GM06990 (cell line): ENCODE results near the gene PSMA6.

Experiments used
- DNase-seq: peaks from one replicate; pipeline ENCODE4 v3.0.0-alpha.2; 2011; ENCODE audit not compliant: insufficient read length; ENCODE audit errors: extremely low read depth
- H3K27me3 ChIP-seq: replicated peaks from 2 replicates; pipeline ENCODE4 v1.6.0; 2011; ENCODE audit warnings: low read length; ENCODE audit not compliant: control insufficient read depth, insufficient read depth
- H3K36me3 ChIP-seq: 2 replicates; pipeline ENCODE4 v1.5.1; 2011; ENCODE audit warnings: low read length; ENCODE audit not compliant: control insufficient read depth, insufficient read depth
- H3K4me3 ChIP-seq: replicated peaks from 2 replicates; pipeline ENCODE4 v1.5.1; 2011; ENCODE audit warnings: low read depth, mild to moderate bottlenecking, control low read depth, low read length
- TF ChIP-seq, protein P1 (sequence below): IDR thresholded peaks from 2 replicates; pipeline ENCODE4 v1.5.1; 2011; ENCODE audit warnings: low read length, control low read depth, mild to moderate bottlenecking, inconsistent platforms; ENCODE audit not compliant: insufficient read depth, poor library complexity, severe bottlenecking

Gene PSMA6

GRCh38 chr14:35306114-35306513 lies 13.9 kb downstream of the PSMA6 start:
- peaks cover 2% of the 10 kb centered on the region for H3K36me3 ChIP-seq
- no peaks in the 10 kb centered on the region for H3K27me3 ChIP-seq
- no peak for DNase-seq
- H3K4me3 ChIP-seq = no peak overlapping the region
- TF ChIP-seq, protein P1, sequence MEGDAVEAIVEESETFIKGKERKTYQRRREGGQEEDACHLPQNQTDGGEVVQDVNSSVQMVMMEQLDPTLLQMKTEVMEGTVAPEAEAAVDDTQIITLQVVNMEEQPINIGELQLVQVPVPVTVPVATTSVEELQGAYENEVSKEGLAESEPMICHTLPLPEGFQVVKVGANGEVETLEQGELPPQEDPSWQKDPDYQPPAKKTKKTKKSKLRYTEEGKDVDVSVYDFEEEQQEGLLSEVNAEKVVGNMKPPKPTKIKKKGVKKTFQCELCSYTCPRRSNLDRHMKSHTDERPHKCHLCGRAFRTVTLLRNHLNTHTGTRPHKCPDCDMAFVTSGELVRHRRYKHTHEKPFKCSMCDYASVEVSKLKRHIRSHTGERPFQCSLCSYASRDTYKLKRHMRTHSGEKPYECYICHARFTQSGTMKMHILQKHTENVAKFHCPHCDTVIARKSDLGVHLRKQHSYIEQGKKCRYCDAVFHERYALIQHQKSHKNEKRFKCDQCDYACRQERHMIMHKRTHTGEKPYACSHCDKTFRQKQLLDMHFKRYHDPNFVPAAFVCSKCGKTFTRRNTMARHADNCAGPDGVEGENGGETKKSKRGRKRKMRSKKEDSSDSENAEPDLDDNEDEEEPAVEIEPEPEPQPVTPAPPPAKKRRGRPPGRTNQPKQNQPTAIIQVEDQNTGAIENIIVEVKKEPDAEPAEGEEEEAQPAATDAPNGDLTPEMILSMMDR = no peak

GRCh38 chr14:35317820-35318219 lies 25.6 kb downstream of the PSMA6 start:
- TF ChIP-seq, protein P1 = no peak
- no peaks in the 10 kb centered on the region for H3K27me3 ChIP-seq
- DNase-seq = no peak
- peaks cover 9% of the 10 kb centered on the region for H3K36me3 ChIP-seq
- H3K4me3 ChIP-seq = no peak overlapping the region

GRCh38 chr14:35319509-35319908 lies 27.3 kb downstream of the PSMA6 start:
- TF ChIP-seq, protein P1 = no peak
- Histone ChIP-seq H3K4me3 (no peak overlapping the region), H3K36me3 (peaks cover 6% of the 10 kb centered on the region), H3K27me3 (no peaks in the 10 kb centered on the region)
- DNase-seq = no peak

DNA sequence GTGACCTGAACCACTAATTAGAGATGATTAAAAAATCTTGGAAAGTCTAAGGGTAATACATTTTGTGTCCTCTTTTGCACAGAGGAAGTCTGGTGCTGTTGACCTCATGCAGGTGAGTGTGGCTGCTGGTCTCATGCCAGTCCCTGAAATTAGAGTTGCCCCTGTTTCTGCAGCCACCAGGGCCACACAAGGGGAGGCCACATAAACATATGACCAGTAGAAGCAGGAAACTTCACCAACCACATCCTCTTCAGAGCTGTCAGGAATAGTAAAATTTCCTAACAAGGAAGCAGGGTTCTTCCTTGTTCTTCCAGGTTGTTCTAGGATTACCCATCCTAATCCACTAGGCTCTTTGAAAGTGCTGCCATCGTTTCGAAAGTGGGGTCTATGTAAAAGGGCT lies 28.3 kb downstream of the PSMA6 start:
- H3K27me3 ChIP-seq = no peaks in the 10 kb centered on the region
- H3K4me3 ChIP-seq = no peak overlapping the region
- peaks cover 4% of the 10 kb centered on the region for H3K36me3 ChIP-seq
- TF ChIP-seq, protein P1 = no peak
- DNase-seq = no peak

DNA sequence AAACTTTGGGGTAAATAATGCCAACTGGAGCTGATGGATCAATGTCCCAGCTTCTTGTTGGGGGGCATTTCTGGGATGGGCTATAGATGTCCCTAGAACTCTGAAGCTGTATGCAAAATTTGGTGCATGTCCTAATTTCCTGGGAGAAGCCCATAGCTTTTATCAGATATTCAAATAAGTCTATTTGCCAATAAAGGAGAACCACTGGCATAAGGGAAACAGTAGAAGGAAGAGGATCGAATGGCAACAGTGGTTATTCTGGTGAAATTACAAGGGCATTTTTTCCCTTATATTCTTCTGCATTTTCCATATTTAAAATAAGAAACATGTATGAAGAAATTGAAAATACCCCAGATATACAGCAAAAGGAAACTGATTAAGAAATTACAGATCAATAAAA lies 34.2 kb downstream of the PSMA6 start:
- TF ChIP-seq, protein P1 = no peak
- DNase-seq = no peak
- H3K36me3 ChIP-seq = no peaks in the 10 kb centered on the region
- H3K27me3 ChIP-seq = no peaks in the 10 kb centered on the region
- no peak overlapping the region for H3K4me3 ChIP-seq
